ENCODE results near the gene FGD4. TPM values are rescaled to one million over a fixed set of nuclear protein-coding genes. Genes with fewer than 3 reads are reported as not detected.

FGD4 gene
- total and polyA plus RNA-seq, 2 donors (not counting 3 experiments of a cell fraction or from before 2014, with no cell fraction given) = 6.6 to 44.7 TPM

GRCh38 chr12:32382226-32382625, 17.1 kb upstream of the FGD4 start:
- Histone ChIP-seq H2AFZ (ENCODE audit: low read depth, low read length) (no peak overlapping the region), H3K4me1 (ENCODE audit: control insufficient read depth, extremely low read depth, insufficient read depth, low read length) (no peaks in the 10 kb centered on the region), H3K9ac (replicated peaks; ENCODE audit: extremely low read depth, insufficient read depth, low read length) (no peak overlapping the region), H3K9me1 (replicated peaks; ENCODE audit: control insufficient read depth, extremely low read depth, insufficient read depth, low read length) (no peaks in the 10 kb centered on the region), H3K4me2 (ENCODE audit: insufficient read depth, low read length) (no peak overlapping the region), H3K4me3 (replicated peaks in 1 of 3; ENCODE audit: insufficient read depth in 1 of 3, low read depth in 1 of 3, low read length in 3 of 3) (no peak overlapping the region), H3K27me3 (ENCODE audit: control insufficient read depth in 2 of 2, insufficient read depth in 2 of 2, low read length in 2 of 2) (no peaks in the 10 kb centered on the region), H4K20me1 (replicated peaks; ENCODE audit: control insufficient read depth, extremely low read depth, insufficient read depth, low read length) (no peaks in the 10 kb centered on the region), H3K36me3 (ENCODE audit: control insufficient read depth in 2 of 2, extremely low read depth in 1 of 2, insufficient read depth in 2 of 2, low read length in 2 of 2) (no peaks in the 10 kb centered on the region), H3K27ac (ENCODE audit: insufficient read depth, low read depth, low read length) (no peak overlapping the region), H3K79me2 (ENCODE audit: control insufficient read depth, insufficient read depth, low read length) (no peaks in the 10 kb centered on the region), H3K9me3 (replicated peaks; ENCODE audit: control insufficient read depth, insufficient read depth, low read length) (no peaks in the 10 kb centered on the region)
- POLR2A ChIA-PET = no interaction called here
- FAIRE-seq (no peak), DNase-seq (ENCODE audit: low read depth, low spot score) (no peak)
- dilution Hi-C loops (cut with MboI; ENCODE audit: extremely low pct_ligation_motif_present, low sequenced_read_pairs) = no loop called here
- CTCF ChIA-PET = interaction anchor here (0.5 to 1.1 kb wide), 2 partner anchors 19 to 290 kb away, joined by 3 to 5 read pairs; no protein-coding TSS in a partner anchor
- no peak for TF ChIP-seq POLR2AphosphoS5 (IDR thresholded peaks at IDR 0.05; ENCODE audit: insufficient read depth, low read depth, low read length)
- TF ChIP-seq, protein P1, sequence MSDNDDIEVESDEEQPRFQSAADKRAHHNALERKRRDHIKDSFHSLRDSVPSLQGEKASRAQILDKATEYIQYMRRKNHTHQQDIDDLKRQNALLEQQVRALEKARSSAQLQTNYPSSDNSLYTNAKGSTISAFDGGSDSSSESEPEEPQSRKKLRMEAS (IDR thresholded peaks at IDR 0.05; ENCODE audit: insufficient read depth, insufficient read length) = no peak
- no TSS peak for BruUV-seq (replicated peaks)
- intact Hi-C loops (cut with micrococcal nuclease) = no loop called here

DNA sequence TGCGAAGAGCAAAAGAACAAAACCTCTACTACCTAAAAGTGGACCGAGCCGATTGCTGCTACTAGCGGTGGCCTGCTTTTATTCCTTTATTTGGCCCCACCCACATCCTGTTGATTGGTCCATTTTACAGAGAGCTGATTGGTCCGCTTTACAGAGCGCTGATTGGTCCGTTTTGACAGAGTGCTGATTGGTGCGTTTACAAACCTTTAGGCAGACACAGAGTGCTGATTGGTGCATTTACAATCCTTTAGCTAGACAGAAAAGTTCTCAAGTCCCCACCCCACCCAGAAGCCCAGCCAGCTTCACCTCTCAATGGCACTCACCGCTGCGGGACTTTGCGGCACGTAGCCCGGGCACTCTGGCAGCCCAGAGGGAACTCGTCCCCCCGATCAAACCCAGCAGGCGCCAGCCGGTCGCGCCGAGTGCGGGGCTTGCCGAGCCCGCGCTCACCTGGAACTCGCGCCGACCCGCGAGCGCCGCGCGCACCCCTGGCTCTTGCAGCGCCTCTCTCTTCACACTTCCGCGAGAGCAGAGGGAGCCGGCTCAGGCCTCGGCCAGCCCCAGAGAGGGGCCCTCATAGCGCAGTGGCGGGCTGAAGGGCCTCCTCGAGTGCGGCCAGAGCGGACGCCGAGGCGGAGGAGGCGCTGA, 8.7 kb upstream of the FGD4 start:
- H3K27ac ChIP-seq (ENCODE audit: insufficient read depth, low read depth, low read length) = no peak overlapping the region
- TF ChIP-seq GATA2 (IDR thresholded peaks at IDR 0.05; ENCODE audit: insufficient read depth, insufficient read length, low read depth, low read length) (no peak), POLR2AphosphoS5 (IDR thresholded peaks at IDR 0.05; ENCODE audit: insufficient read depth, low read depth, low read length) (no peak), EZH2 (IDR thresholded peaks at IDR 0.05; ENCODE audit: borderline replicate concordance, low read depth, low read length, severe bottlenecking) (no peak), FOS (IDR thresholded peaks at IDR 0.05; ENCODE audit: borderline replicate concordance, insufficient read depth, low read length) (no peak), POLR2A (IDR thresholded peaks at IDR 0.05; ENCODE audit: low read depth, low read length) (no peak), JUN (IDR thresholded peaks at IDR 0.05; ENCODE audit: borderline replicate concordance, insufficient read depth, insufficient read length, low read depth) (no peak), MYC (IDR thresholded peaks at IDR 0.05; ENCODE audit: low read depth, low read length) (no peak), CTCF (IDR thresholded peaks at IDR 0.05; ENCODE audit: extremely low read depth in 1 of 2, insufficient read depth in 1 of 2, low read depth in 1 of 2, low read length in 2 of 2) (no peak)
- TF ChIP-seq, protein P1 (IDR thresholded peaks at IDR 0.05; ENCODE audit: insufficient read depth, insufficient read length) = no peak
- H3K9me1 ChIP-seq (replicated peaks; ENCODE audit: control insufficient read depth, extremely low read depth, insufficient read depth, low read length) = no peaks in the 10 kb centered on the region
- H3K9me3 ChIP-seq (replicated peaks; ENCODE audit: control insufficient read depth, insufficient read depth, low read length) = no peaks in the 10 kb centered on the region
- H3K36me3 ChIP-seq (ENCODE audit: control insufficient read depth in 2 of 2, extremely low read depth in 1 of 2, insufficient read depth in 2 of 2, low read length in 2 of 2) = no peaks in the 10 kb centered on the region
- DNase-seq (ENCODE audit: low read depth, low spot score) (peak; percentile 14), FAIRE-seq (no peak)
- H3K4me2 ChIP-seq (ENCODE audit: insufficient read depth, low read length) = peak overlapping the region; percentile 77
- no peaks in the 10 kb centered on the region for H3K27me3 ChIP-seq (ENCODE audit: control insufficient read depth in 2 of 2, insufficient read depth in 2 of 2, low read length in 2 of 2)
- H4K20me1 ChIP-seq (replicated peaks; ENCODE audit: control insufficient read depth, extremely low read depth, insufficient read depth, low read length) = no peaks in the 10 kb centered on the region
- POLR2A ChIA-PET = no interaction called here
- H3K9ac ChIP-seq (replicated peaks; ENCODE audit: extremely low read depth, insufficient read depth, low read length) = peak overlapping the region; percentile 56
- peak overlapping the region; percentile 91 for H2AFZ ChIP-seq (ENCODE audit: low read depth, low read length)
- no peaks in the 10 kb centered on the region for H3K79me2 ChIP-seq (ENCODE audit: control insufficient read depth, insufficient read depth, low read length)
- CTCF ChIA-PET = interaction anchor here (0.8 to 1.3 kb wide), 2 partner anchors 267 to 282 kb away, joined by 3 to 4 read pairs; no protein-coding TSS in a partner anchor
- dilution Hi-C loops (cut with MboI; ENCODE audit: extremely low pct_ligation_motif_present, low sequenced_read_pairs) = no loop called here
- BruUV-seq (replicated peaks) = no TSS peak
- H3K4me3 ChIP-seq (replicated peaks in 1 of 3; ENCODE audit: insufficient read depth in 1 of 3, low read depth in 1 of 3, low read length in 3 of 3) = peak overlapping the region; percentile 23 to 57 (median 27)
- H3K4me1 ChIP-seq (ENCODE audit: control insufficient read depth, extremely low read depth, insufficient read depth, low read length) = peaks cover 5% of the 10 kb centered on the region
- intact Hi-C loops (cut with micrococcal nuclease) = no loop called here

Measured in endothelial cell of umbilical vein (primary cell).